ENCODE measurements around the gene EXOC6.

EXOC6 gene

GRCh38 chr10:92916433-92916832, 68.1 kb downstream of the EXOC6 start:
- Histone ChIP-seq H3K4me3 (ENCODE audit: low read length, poor library complexity, severe bottlenecking) (no peak overlapping the region), H3F3A (ENCODE audit: low read depth) (no peaks in the 10 kb centered on the region), H3K9me2 (replicated peaks; ENCODE audit: low read depth, low read length) (no peaks in the 10 kb centered on the region), H3K9ac (ENCODE audit: low read depth, low read length, poor library complexity, severe bottlenecking) (no peak overlapping the region), H3K79me2 (ENCODE audit: insufficient read depth, low read length) (no peaks in the 10 kb centered on the region), H3K4me1 (ENCODE audit: insufficient read depth, low read length, poor library complexity, severe bottlenecking) (no peaks in the 10 kb centered on the region), H3K36me3 (ENCODE audit: insufficient read depth, low read length) (peaks cover 11% of the 10 kb centered on the region), H3K4me2 (ENCODE audit: low read depth, low read length, poor library complexity, severe bottlenecking) (no peak overlapping the region), H3K9me3 (ENCODE audit: insufficient read depth, low read depth, low read length) (peaks cover 4% of the 10 kb centered on the region; the same call in 1 of the 2 replicates), H4K20me1 (ENCODE audit: insufficient read depth, low read length, poor library complexity, severe bottlenecking) (no peaks in the 10 kb centered on the region), H3K27me3 (ENCODE audit: insufficient read depth, low read length, poor library complexity, severe bottlenecking) (no peaks in the 10 kb centered on the region), H2AFZ (ENCODE audit: low read length) (no peak overlapping the region)
- TF ChIP-seq EZH2phosphoT487 (IDR thresholded peaks at IDR 0.05; ENCODE audit: borderline replicate concordance) (no peak), CTCF (conservative IDR thresholded peaks at IDR 0.05; ENCODE audit: low read length) (no peak)

GRCh38 chr10:92918603-92919002, 70.3 kb downstream of the EXOC6 start:
- Histone ChIP-seq H3K9me2 (replicated peaks; ENCODE audit: low read depth, low read length) (no peaks in the 10 kb centered on the region), H3K79me2 (ENCODE audit: insufficient read depth, low read length) (no peaks in the 10 kb centered on the region), H3K36me3 (ENCODE audit: insufficient read depth, low read length) (peaks cover 11% of the 10 kb centered on the region), H3F3A (ENCODE audit: low read depth) (no peaks in the 10 kb centered on the region), H4K20me1 (ENCODE audit: insufficient read depth, low read length, poor library complexity, severe bottlenecking) (no peaks in the 10 kb centered on the region), H3K27me3 (ENCODE audit: insufficient read depth, low read length, poor library complexity, severe bottlenecking) (no peaks in the 10 kb centered on the region), H3K4me1 (ENCODE audit: insufficient read depth, low read length, poor library complexity, severe bottlenecking) (no peaks in the 10 kb centered on the region), H3K4me2 (ENCODE audit: low read depth, low read length, poor library complexity, severe bottlenecking) (no peak overlapping the region), H3K9me3 (ENCODE audit: insufficient read depth, low read depth, low read length) (peaks cover 4% of the 10 kb centered on the region; the same call in 1 of the 2 replicates), H3K9ac (ENCODE audit: low read depth, low read length, poor library complexity, severe bottlenecking) (no peak overlapping the region), H2AFZ (ENCODE audit: low read length) (no peak overlapping the region), H3K4me3 (ENCODE audit: low read length, poor library complexity, severe bottlenecking) (no peak overlapping the region)
- TF ChIP-seq CTCF (conservative IDR thresholded peaks at IDR 0.05; ENCODE audit: low read length): no peak
- TF ChIP-seq EZH2phosphoT487 (IDR thresholded peaks at IDR 0.05; ENCODE audit: borderline replicate concordance): no peak

GRCh38 chr10:92920866-92921265, 72.5 kb downstream of the EXOC6 start:
- Histone ChIP-seq H3K9me2 (replicated peaks; ENCODE audit: low read depth, low read length) (no peaks in the 10 kb centered on the region), H3K36me3 (ENCODE audit: insufficient read depth, low read length) (peaks cover 11% of the 10 kb centered on the region), H3K4me2 (ENCODE audit: low read depth, low read length, poor library complexity, severe bottlenecking) (no peak overlapping the region), H3K4me3 (ENCODE audit: low read length, poor library complexity, severe bottlenecking) (no peak overlapping the region), H3K27me3 (ENCODE audit: insufficient read depth, low read length, poor library complexity, severe bottlenecking) (no peaks in the 10 kb centered on the region), H2AFZ (ENCODE audit: low read length) (no peak overlapping the region), H3F3A (ENCODE audit: low read depth) (no peaks in the 10 kb centered on the region), H3K9ac (ENCODE audit: low read depth, low read length, poor library complexity, severe bottlenecking) (no peak overlapping the region), H3K9me3 (ENCODE audit: insufficient read depth, low read depth, low read length) (peaks cover 4% of the 10 kb centered on the region; the same call in 1 of the 2 replicates), H3K79me2 (ENCODE audit: insufficient read depth, low read length) (no peaks in the 10 kb centered on the region), H4K20me1 (ENCODE audit: insufficient read depth, low read length, poor library complexity, severe bottlenecking) (no peaks in the 10 kb centered on the region), H3K4me1 (ENCODE audit: insufficient read depth, low read length, poor library complexity, severe bottlenecking) (no peaks in the 10 kb centered on the region)
- no peak for TF ChIP-seq CTCF (conservative IDR thresholded peaks at IDR 0.05; ENCODE audit: low read length)
- TF ChIP-seq EZH2phosphoT487 (IDR thresholded peaks at IDR 0.05; ENCODE audit: borderline replicate concordance): no peak

All from Loucy (cell line).